ENCODE data around the gene PRDM16.
A peak's percentile ranks its signal among the peaks of the same experiment; 100 is the strongest.

Gene PRDM16

DNA sequence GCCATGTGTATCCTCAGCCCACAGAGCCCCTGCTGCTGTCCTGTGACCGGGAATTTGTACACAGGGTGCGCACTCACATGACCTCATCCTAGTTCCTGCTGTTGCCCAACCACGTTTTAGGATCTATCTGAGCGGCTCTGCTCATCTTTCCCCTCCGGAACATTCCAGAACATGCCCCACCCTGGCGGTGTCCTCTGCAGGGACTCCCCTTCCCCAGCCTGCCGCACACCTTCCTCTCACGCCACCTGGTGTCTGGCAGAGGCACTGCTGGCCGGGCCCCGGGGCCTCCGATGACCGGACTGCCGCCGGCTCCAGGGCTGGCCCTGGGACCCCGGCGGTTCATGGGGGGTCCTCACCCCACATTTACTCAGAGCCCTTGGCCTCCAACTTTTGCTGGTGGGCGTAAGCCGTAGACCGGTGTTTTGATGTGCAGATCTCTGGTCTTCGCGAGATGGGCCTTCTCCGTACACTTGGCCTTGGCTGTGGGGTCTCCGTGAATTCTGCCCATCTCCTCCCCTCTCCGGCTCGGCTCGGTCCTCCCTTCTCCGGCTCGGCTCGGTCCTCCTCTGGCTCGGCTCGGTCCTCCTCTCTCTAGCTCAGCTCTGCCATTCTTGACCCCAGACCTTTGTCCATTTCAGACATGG lies 414.9 kb downstream of the PRDM16 start:
- peak in 1 of 2 experiments; percentile 8 for DNase-seq

- no peak for DNase-seq
Measured at GRCh38 chr1:3485016-3485415, 416.0 kb downstream of the PRDM16 start.
